ENCODE data around the gene FXYD3. TPM values are rescaled to one million over a fixed set of nuclear protein-coding genes. Genes with fewer than 3 reads are reported as not detected.

The FXYD3 gene
- polyA plus RNA-seq, 1 of the 3 experiments (the other 2 are of a cell fraction) = not detected

DNA sequence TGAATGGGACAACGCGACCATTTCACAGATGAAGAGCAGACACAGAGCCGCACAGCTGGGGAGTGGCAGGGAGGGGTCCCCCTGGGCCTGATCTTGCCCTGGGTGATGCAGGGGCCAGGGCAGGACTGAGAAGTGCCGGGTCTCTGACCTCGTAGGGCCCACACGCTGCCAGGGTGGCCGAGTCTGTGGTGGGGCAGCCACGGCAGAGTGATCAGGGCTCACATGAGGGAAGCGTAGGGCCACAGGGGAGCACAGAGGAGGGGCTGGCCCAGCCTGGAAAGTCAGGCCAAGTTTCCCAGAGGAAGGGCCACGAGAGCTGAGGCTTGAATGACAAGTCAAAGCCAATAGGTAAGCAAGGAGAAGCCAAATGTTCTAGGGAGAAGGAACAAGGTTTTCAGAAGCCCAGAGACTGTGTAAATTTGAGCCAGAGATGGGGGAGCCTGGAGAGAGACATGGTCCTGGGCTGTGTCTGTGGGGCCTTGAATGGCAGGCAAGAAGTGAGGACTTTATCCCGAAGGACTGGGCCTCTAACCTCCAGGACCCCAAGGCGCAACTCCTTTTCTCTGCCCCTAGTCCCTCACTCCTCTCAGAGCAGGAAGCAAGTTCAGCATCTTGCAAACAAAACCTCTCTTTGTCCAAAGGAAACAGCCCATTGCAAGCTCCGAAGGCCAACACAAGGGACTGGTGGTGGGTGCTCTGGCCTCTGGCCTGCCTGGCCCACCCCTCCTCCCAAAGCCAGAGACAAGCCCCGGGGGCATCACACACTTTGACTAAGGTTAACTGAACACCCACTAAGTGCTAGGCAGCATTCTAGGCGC lies 31.7 kb upstream of the FXYD3 start:
- no peak for TF ChIP-seq GATA2 (CRISPR knock-in tag; IDR thresholded peaks at IDR 0.05)
- CTCF ChIA-PET = interaction anchor here (1.0 to 6.0 kb wide), 4 partner anchors 13 to 52 kb away, joined by 3 to 38 read pairs (median 4); no protein-coding TSS in a partner anchor
- H3K9me3 ChIP-seq = no peaks in the 10 kb centered on the region
- POLR2A ChIA-PET = no interaction called here
- WGBS (ENCODE audit: low lambda C conversion rate) = 63% methylated on average over 12 of the region's 15 CpGs
- H4K20me1 ChIP-seq (ENCODE audit: insufficient read depth) = no peaks in the 10 kb centered on the region
- no peaks in the 10 kb centered on the region for H3K36me3 ChIP-seq (replicated peaks in 1 of 2; ENCODE audit: control insufficient read depth in 1 of 2, insufficient read depth in 2 of 2, low read length in 1 of 2)
- no peaks in the 10 kb centered on the region for H3K27me3 ChIP-seq (ENCODE audit: insufficient read depth)
- no peaks in the 10 kb centered on the region for H3K79me2 ChIP-seq (ENCODE audit: insufficient read depth)
- DNase-seq = no peak
- H3K9ac ChIP-seq = no peak overlapping the region
- no peak overlapping the region for H2AFZ ChIP-seq (ENCODE audit: low read depth)
- H3F3A ChIP-seq (replicated peaks; ENCODE audit: insufficient read depth) = no peaks in the 10 kb centered on the region
- H3K9me2 ChIP-seq = no peaks in the 10 kb centered on the region
- H3K4me2 ChIP-seq = no peak overlapping the region
- no peak overlapping the region for H3K4me3 ChIP-seq (ENCODE audit: low read depth in 2 of 2, low read length in 1 of 2)
- H3K27ac ChIP-seq (ENCODE audit: low read depth in 2 of 2, low read length in 1 of 2) = no peak overlapping the region
- H3K4me1 ChIP-seq (ENCODE audit: control insufficient read depth in 1 of 2, insufficient read depth in 2 of 2, low read depth in 1 of 2, low read length in 1 of 2) = peaks cover 0 to 10% of the 10 kb centered on the region in 2 experiments; a peak in 2 of 4 replicates

DNA sequence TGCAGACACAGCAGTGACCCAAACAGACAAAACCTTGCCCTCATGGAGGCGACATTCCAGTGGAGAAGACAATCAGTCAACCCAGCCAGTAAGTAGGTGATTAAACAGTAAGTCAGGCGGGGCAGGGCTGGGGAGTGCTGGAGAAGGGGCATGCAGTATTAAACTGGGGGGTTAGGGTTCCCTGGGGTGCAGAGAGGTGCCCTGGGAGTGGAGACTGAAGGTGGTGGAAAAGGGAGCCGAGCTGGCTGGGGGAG lies 31.2 kb upstream of the FXYD3 start:
- H3K9me3 ChIP-seq = no peaks in the 10 kb centered on the region
- H3K36me3 ChIP-seq (replicated peaks in 1 of 2; ENCODE audit: control insufficient read depth in 1 of 2, insufficient read depth in 2 of 2, low read length in 1 of 2) = no peaks in the 10 kb centered on the region
- H3K27ac ChIP-seq (ENCODE audit: low read depth in 2 of 2, low read length in 1 of 2) = no peak overlapping the region
- no peaks in the 10 kb centered on the region for H3K9me2 ChIP-seq
- no peak overlapping the region for H3K4me2 ChIP-seq
- 90% methylated on average over 3 of the region's 3 CpGs for WGBS (ENCODE audit: low lambda C conversion rate)
- H4K20me1 ChIP-seq (ENCODE audit: insufficient read depth) = no peaks in the 10 kb centered on the region
- no peaks in the 10 kb centered on the region for H3F3A ChIP-seq (replicated peaks; ENCODE audit: insufficient read depth)
- no peaks in the 10 kb centered on the region for H3K27me3 ChIP-seq (ENCODE audit: insufficient read depth)
- H3K79me2 ChIP-seq (ENCODE audit: insufficient read depth) = no peaks in the 10 kb centered on the region
- CTCF ChIA-PET = interaction anchor here (1.0 to 6.0 kb wide), 2 partner anchors 17 to 32 kb away, joined by 3 to 38 read pairs; no protein-coding TSS in a partner anchor
- POLR2A ChIA-PET = no interaction called here
- no peak for DNase-seq
- no peak for TF ChIP-seq EP300 (IDR thresholded peaks at IDR 0.05; ENCODE audit: borderline replicate concordance in 1 of 2, low read depth in 1 of 2, low read length in 1 of 2)
- no peak for TF ChIP-seq TCF12 (IDR thresholded peaks at IDR 0.05)
- no peak for TF ChIP-seq GABPA (IDR thresholded peaks at IDR 0.05; ENCODE audit: low read depth)
- no peak for TF ChIP-seq GATA2 (CRISPR knock-in tag; IDR thresholded peaks at IDR 0.05)
- TF ChIP-seq ELF1 (IDR thresholded peaks at IDR 0.05) = no peak
- TF ChIP-seq POLR2AphosphoS5 (IDR thresholded peaks at IDR 0.05; ENCODE audit: low read depth, low read length) = no peak
- TF ChIP-seq MXI1 (IDR thresholded peaks at IDR 0.05; ENCODE audit: low read depth, low read length) = no peak
- TF ChIP-seq NRF1 (IDR thresholded peaks at IDR 0.05; ENCODE audit: low read depth, low read length) = no peak
- TF ChIP-seq CHD2 (IDR thresholded peaks at IDR 0.05; ENCODE audit: low read length, partially characterized antibody) = no peak
- TF ChIP-seq YY1 (IDR thresholded peaks at IDR 0.05; ENCODE audit: low read depth) = no peak
- no peak for TF ChIP-seq TAF1 (IDR thresholded peaks at IDR 0.05; ENCODE audit: borderline replicate concordance, low read depth, low read length)
- TF ChIP-seq, protein P1, sequence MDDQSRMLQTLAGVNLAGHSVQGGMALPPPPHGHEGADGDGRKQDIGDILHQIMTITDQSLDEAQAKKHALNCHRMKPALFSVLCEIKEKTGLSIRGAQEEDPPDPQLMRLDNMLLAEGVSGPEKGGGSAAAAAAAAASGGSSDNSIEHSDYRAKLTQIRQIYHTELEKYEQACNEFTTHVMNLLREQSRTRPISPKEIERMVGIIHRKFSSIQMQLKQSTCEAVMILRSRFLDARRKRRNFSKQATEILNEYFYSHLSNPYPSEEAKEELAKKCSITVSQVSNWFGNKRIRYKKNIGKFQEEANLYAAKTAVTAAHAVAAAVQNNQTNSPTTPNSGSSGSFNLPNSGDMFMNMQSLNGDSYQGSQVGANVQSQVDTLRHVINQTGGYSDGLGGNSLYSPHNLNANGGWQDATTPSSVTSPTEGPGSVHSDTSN (IDR thresholded peaks at IDR 0.05) = no peak
- no peak for TF ChIP-seq SIN3A (IDR thresholded peaks at IDR 0.05; ENCODE audit: borderline replicate concordance, low read depth, low read length)
- TF ChIP-seq TEAD4 (IDR thresholded peaks at IDR 0.05; ENCODE audit: borderline replicate concordance, insufficient read depth) = no peak
- peaks cover 0 to 10% of the 10 kb centered on the region in 2 experiments; a peak in 2 of 4 replicates for H3K4me1 ChIP-seq (ENCODE audit: control insufficient read depth in 1 of 2, insufficient read depth in 2 of 2, low read depth in 1 of 2, low read length in 1 of 2)
- no peak overlapping the region for H3K4me3 ChIP-seq (ENCODE audit: low read depth in 2 of 2, low read length in 1 of 2)
- H3K9ac ChIP-seq = no peak overlapping the region
- H2AFZ ChIP-seq (ENCODE audit: low read depth) = no peak overlapping the region

All from SK-N-SH (cell line).